IMR-90 (cell line): ENCODE data around the gene ZNF185. TPM values are rescaled to one million over a fixed set of nuclear protein-coding genes. Genes with fewer than 3 reads are reported as not detected.

Experiments used
- ATAC-seq: fragments of 200-7000 bp; cut with Tn5 transposase; 2 replicates; pipeline ENCODE4 v1.9.1; 2020; ENCODE audit warnings: low read depth, mild to moderate bottlenecking, moderate library complexity
- BruUV-seq: library from RNA; stranded (reverse); fragments of 400-500 nt; replicated peaks from 2 replicates; lab custom pipeline; 2021; lab: Mats Ljungman, UMichigan
- CTCF ChIA-PET: fragments of 300-600 bp; formaldehyde crosslinking; extraction: SDS; loops from one replicate; lab custom pipeline; 2021; ENCODE audit warnings: antibody characterized with exemption; lab: Yijun Ruan, JAX
- POLR2A ChIA-PET: fragments of 300-600 bp; sonication (Branson Sonifier 250); formaldehyde crosslinking; loops from one replicate; lab custom pipeline; 2022; ENCODE audit warnings: antibody characterized with exemption; ENCODE audit not compliant: unreplicated experiment; lab: Charles Lee
- DNase-seq: peaks from one replicate; pipeline ENCODE4 v3.0.0; 2013
- H2AFZ ChIP-seq: replicated peaks from 2 replicates; pipeline ENCODE3; 2013; ENCODE audit warnings: low read length, mild to moderate bottlenecking; ENCODE audit not compliant: poor library complexity
- H2AK5ac ChIP-seq: 2 replicates; pipeline ENCODE4 v1.6.1; 2013; ENCODE audit warnings: low read depth, low read length, inconsistent platforms
- H2AK9ac ChIP-seq: replicated peaks from 2 replicates; pipeline ENCODE3; 2013; ENCODE audit warnings: mild to moderate bottlenecking, low read depth, low read length, moderate library complexity; ENCODE audit not compliant: poor library complexity
- H2BK120ac ChIP-seq: 2 replicates; pipeline ENCODE4 v1.6.1; 2013; ENCODE audit warnings: low read depth, low read length, inconsistent platforms
- H2BK15ac ChIP-seq: 3 replicates; pipeline ENCODE4 v1.6.1; 2013; ENCODE audit warnings: low read depth, low read length, inconsistent platforms
- H2BK20ac ChIP-seq: 2 replicates; pipeline ENCODE4 v1.6.1; 2013; ENCODE audit warnings: low read depth, mild to moderate bottlenecking, inconsistent platforms, low read length, moderate library complexity
- H2BK5ac ChIP-seq: 2 replicates; pipeline ENCODE4 v1.6.1; 2013; ENCODE audit warnings: mild to moderate bottlenecking, low read depth, low read length, inconsistent platforms; ENCODE audit not compliant: poor library complexity, severe bottlenecking
- H3K14ac ChIP-seq: replicated peaks from 2 replicates; pipeline ENCODE4 v1.6.1; 2013; ENCODE audit warnings: low read depth, low read length, inconsistent platforms
- H3K18ac ChIP-seq: 2 replicates; pipeline ENCODE4 v1.6.1; 2013; ENCODE audit warnings: low read depth, low read length, control low read depth
- H3K23ac ChIP-seq: 2 replicates; pipeline ENCODE4 v1.6.1; 2013; ENCODE audit warnings: low read depth, low read length, inconsistent platforms
- H3K27ac ChIP-seq: 2 replicates; pipeline ENCODE4 v1.5.1; 2013; ENCODE audit warnings: mild to moderate bottlenecking, control low read depth, low read length; ENCODE audit not compliant: insufficient read depth
- H3K27me3 ChIP-seq: 2 replicates; pipeline ENCODE4 v1.6.1; 2013; ENCODE audit warnings: low read length; ENCODE audit not compliant: control insufficient read depth, insufficient read depth
- H3K36me3 ChIP-seq: 2 replicates; pipeline ENCODE4 v1.6.1; 2013; ENCODE audit warnings: low read length, mixed read lengths; ENCODE audit not compliant: control insufficient read depth, insufficient read depth
- H3K4ac ChIP-seq: 2 replicates; pipeline ENCODE4 v1.6.1; 2013; ENCODE audit warnings: low read depth, low read length, inconsistent platforms
- H3K4me1 ChIP-seq: 2 replicates; pipeline ENCODE4 v1.6.1; 2013; ENCODE audit warnings: low read length, mixed read lengths; ENCODE audit not compliant: control insufficient read depth, insufficient read depth
- H3K4me2 ChIP-seq: 2 replicates; pipeline ENCODE4 v1.6.1; 2013; ENCODE audit warnings: low read depth, mild to moderate bottlenecking, control low read depth, low read length, moderate library complexity
- H3K4me3 ChIP-seq: 2 replicates; pipeline ENCODE4 v1.5.1; 2013; ENCODE audit warnings: low read depth, mild to moderate bottlenecking, control low read depth, low read length, moderate library complexity; ENCODE audit not compliant: insufficient read depth
- H3K56ac ChIP-seq: 2 replicates; pipeline ENCODE4 v1.6.1; 2013; ENCODE audit warnings: low read length, inconsistent platforms; ENCODE audit not compliant: insufficient read depth; ENCODE audit errors: extremely low read depth
- H3K79me1 ChIP-seq, 2 experiments: 2 replicates each; pipeline ENCODE4 v1.6.1; 2013; ENCODE audit warnings: low read length in 2 of 2, inconsistent platforms in 1 of 2, low read depth in 1 of 2
- H3K9ac ChIP-seq: 2 replicates; pipeline ENCODE4 v1.6.1; 2013; ENCODE audit warnings: low read depth, low read length, control low read depth
- H3K9me1 ChIP-seq: 2 replicates; pipeline ENCODE4 v1.6.1; 2013; ENCODE audit warnings: low read length, inconsistent platforms; ENCODE audit not compliant: insufficient read depth
- H3K9me3 ChIP-seq: 2 replicates; pipeline ENCODE4 v1.6.1; 2013; ENCODE audit warnings: low read length; ENCODE audit not compliant: control insufficient read depth, insufficient read depth
- H4K20me1 ChIP-seq: 2 replicates; pipeline ENCODE4 v1.6.1; 2013; ENCODE audit warnings: low read length, inconsistent platforms; ENCODE audit not compliant: insufficient read depth
- H4K5ac ChIP-seq: 2 replicates; pipeline ENCODE4 v1.6.1; 2013; ENCODE audit warnings: mild to moderate bottlenecking, low read depth, low read length, control low read depth
- H4K8ac ChIP-seq, 2 experiments: 2 replicates each; pipeline ENCODE4 v1.6.1; 2013; ENCODE audit warnings: low read depth in 2 of 2, low read length in 2 of 2, control low read depth in 1 of 2, inconsistent platforms in 1 of 2
- H4K91ac ChIP-seq: 2 replicates; pipeline ENCODE4 v1.6.1; 2013; ENCODE audit warnings: low read depth, low read length, inconsistent platforms; ENCODE audit not compliant: insufficient read depth
- BHLHE40 ChIP-seq: fragments of 150-350 bp; IDR thresholded peaks from 2 replicates; pipeline ENCODE4 v1.6.1; 2016; ENCODE audit warnings: mild to moderate bottlenecking, low read depth, low read length
- CEBPB ChIP-seq: IDR thresholded peaks from 2 replicates; pipeline ENCODE4 v1.6.1; 2012; ENCODE audit warnings: low read depth, low read length, improper control_type of control experiment
- CHD1 ChIP-seq: IDR thresholded peaks from 2 replicates; pipeline ENCODE4 v1.6.1; 2012; ENCODE audit warnings: low read depth, low read length, improper control_type of control experiment
- FOS ChIP-seq: fragments of 150-350 bp; IDR thresholded peaks from 2 replicates; pipeline ENCODE4 v1.6.1; 2016; ENCODE audit warnings: low read depth, low read length
- MAFK ChIP-seq: IDR thresholded peaks from 2 replicates; pipeline ENCODE4 v1.6.1; 2012; ENCODE audit warnings: low read depth, low read length, improper control_type of control experiment
- MAZ ChIP-seq: IDR thresholded peaks from 2 replicates; pipeline ENCODE4 v1.6.1; 2012; ENCODE audit warnings: low read depth, mild to moderate bottlenecking, low read length, improper control_type of control experiment, moderate library complexity, borderline replicate concordance
- MXI1 ChIP-seq: IDR thresholded peaks from 2 replicates; pipeline ENCODE4 v1.6.1; 2012; ENCODE audit warnings: low read depth, mild to moderate bottlenecking, low read length, moderate library complexity, borderline replicate concordance
- NFE2L2 ChIP-seq: fragments of 150-350 bp; IDR thresholded peaks from 2 replicates; pipeline ENCODE4 v1.6.1; 2016; ENCODE audit warnings: low read depth, mild to moderate bottlenecking, low read length
- POLR2A ChIP-seq: IDR thresholded peaks from 2 replicates; pipeline ENCODE4 v1.6.1; 2012; ENCODE audit warnings: mild to moderate bottlenecking, low read depth, low read length
- RAD21 ChIP-seq: IDR thresholded peaks from 2 replicates; pipeline ENCODE4 v1.6.1; 2012; ENCODE audit warnings: low read length, improper control_type of control experiment
- RCOR1 ChIP-seq: IDR thresholded peaks from 2 replicates; pipeline ENCODE4 v1.6.1; 2012; ENCODE audit warnings: mild to moderate bottlenecking, low read length, improper control_type of control experiment; ENCODE audit not compliant: insufficient replicate concordance
- RFX5 ChIP-seq: IDR thresholded peaks from 2 replicates; pipeline ENCODE4 v1.8.0; 2012; ENCODE audit warnings: low read depth, mild to moderate bottlenecking, low read length, moderate library complexity
- SMC3 ChIP-seq: fragments of 150-350 bp; IDR thresholded peaks from 2 replicates; pipeline ENCODE4 v1.6.1; 2016; ENCODE audit warnings: low read depth, mild to moderate bottlenecking, antibody characterized with exemption, low read length, moderate library complexity
- WGBS, 2 experiments: methylation state at CpG; one replicate each; pipeline versions ENCODE4 v1.1.5 to v1.1.7; 2013; ENCODE audit warnings: missing lambda C conversion rate in 2 of 2; ENCODE audit not compliant: insufficient read length in 1 of 2; ENCODE audit errors: extremely low coverage in 2 of 2; 5-methylcytosine and 5-hydroxymethylcytosine counted together
- dilution Hi-C: fragments of 300-500 bp; cut with HindIII; formaldehyde crosslinking; loops from one replicate; pipeline ENCODE4 v1.14.3; 2018; ENCODE audit warnings: low sequenced_read_pairs; ENCODE audit not compliant: unreplicated experiment
- in situ Hi-C: fragments of 300-500 bp; cut with MboI; formaldehyde crosslinking; loops from 3 replicates; pipeline ENCODE4 v1.14.3; 2019; ENCODE audit warnings: low sequenced_read_pairs, inconsistent platforms, mixed read lengths
- intact Hi-C: fragments of 100-400 bp; cut with micrococcal nuclease; formaldehyde crosslinking; loops from 2 replicates; pipeline ENCODE4 v1.10.0; 2022
- polyA plus RNA-seq, 3 experiments: library from polyadenylated mRNA; depleted of rRNA; stranded (reverse); fragments of >200 nt; gene quantifications; 2 replicates each; pipeline ENCODE4 v1.2.3, GENCODE V29; 2012; ENCODE audit warnings: low replicate concordance in 1 of 3
- total RNA-seq: library from RNA; depleted of rRNA; stranded (reverse); fragments of >200 nt; gene quantifications from 2 replicates; pipeline ENCODE4 v1.2.3, GENCODE V29; 2012
- TF ChIP-seq, protein P1 (sequence below): conservative IDR thresholded peaks from 2 replicates; pipeline ENCODE4 v1.5.1; 2012; ENCODE audit warnings: mild to moderate bottlenecking, low read depth, low read length, improper control_type of control experiment
- TF ChIP-seq, protein P2 (sequence below): fragments of 150-350 bp; IDR thresholded peaks from 2 replicates; pipeline ENCODE4 v1.6.1; 2017; ENCODE audit warnings: mild to moderate bottlenecking, antibody characterized with exemption, low read length, low read depth
- TF ChIP-seq, protein P3 (sequence below): fragments of 150-350 bp; IDR thresholded peaks from 2 replicates; pipeline ENCODE4 v1.6.1; 2016; ENCODE audit warnings: low read depth, mild to moderate bottlenecking, low read length, moderate library complexity, borderline replicate concordance

Gene ZNF185
- total and polyA plus RNA-seq, 2 of the 4 experiments (the other 2 are of a cell fraction): 3.2 to 6.3 TPM

DNA sequence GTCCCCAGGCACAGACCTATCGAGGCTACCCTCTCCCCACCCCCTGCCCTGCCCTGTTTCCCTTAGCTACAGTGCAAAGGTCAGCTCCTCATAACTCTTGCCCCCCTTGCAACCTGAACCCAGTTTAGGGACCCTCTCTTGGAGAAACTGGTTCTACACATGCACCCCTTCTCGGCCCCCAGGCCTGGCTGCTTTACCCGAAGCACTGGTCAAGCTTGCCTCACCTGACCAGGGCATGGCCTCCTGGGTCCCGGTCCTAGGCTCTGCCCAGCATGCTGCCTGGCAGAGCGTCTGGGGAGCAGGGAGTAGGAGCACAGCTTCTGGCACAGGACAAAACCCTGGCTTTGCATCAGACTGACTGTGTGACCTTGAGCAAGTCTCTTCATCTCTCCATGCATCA, 28.0 kb downstream of the ZNF185 start:
- Histone ChIP-seq H3K23ac (no peak overlapping the region), H3K9me1 (no peaks in the 10 kb centered on the region), H3K14ac (no peak overlapping the region), H2AK9ac (no peak overlapping the region), H4K8ac (no peak overlapping the region), H4K5ac (no peak overlapping the region), H2BK20ac (no peak overlapping the region), H3K27me3 (peaks cover 2% of the 10 kb centered on the region; the same call in 1 of the 2 replicates), H2BK120ac (no peak overlapping the region), H4K91ac (no peak overlapping the region), H3K18ac (no peak overlapping the region), H4K20me1 (no peaks in the 10 kb centered on the region), H3K4me2 (no peak overlapping the region), H3K4me3 (no peak overlapping the region), H3K27ac (no peak overlapping the region), H2AFZ (no peak overlapping the region), H3K9me3 (no peaks in the 10 kb centered on the region), H3K4me1 (peaks cover 2% of the 10 kb centered on the region; the same call in 1 of the 2 replicates), H3K4ac (no peak overlapping the region), H2BK5ac (no peak overlapping the region), H3K79me1 (no peaks in the 10 kb centered on the region), H3K9ac (no peak overlapping the region), H3K36me3 (no peaks in the 10 kb centered on the region), H2BK15ac (no peak overlapping the region), H2AK5ac (no peak overlapping the region), H3K56ac (no peak overlapping the region)
- ChIA-PET CTCF (interaction anchor here (1.0 kb wide), 1 partner anchor 11 kb away, joined by 3 read pairs; no protein-coding TSS in a partner anchor), POLR2A (no interaction called here)
- in situ Hi-C loops: no loop called here
- intact Hi-C loops: loop anchor here (5.0 kb wide), 1 partner anchor 284 kb away; no protein-coding TSS in a partner anchor
- TF ChIP-seq, protein P1, sequence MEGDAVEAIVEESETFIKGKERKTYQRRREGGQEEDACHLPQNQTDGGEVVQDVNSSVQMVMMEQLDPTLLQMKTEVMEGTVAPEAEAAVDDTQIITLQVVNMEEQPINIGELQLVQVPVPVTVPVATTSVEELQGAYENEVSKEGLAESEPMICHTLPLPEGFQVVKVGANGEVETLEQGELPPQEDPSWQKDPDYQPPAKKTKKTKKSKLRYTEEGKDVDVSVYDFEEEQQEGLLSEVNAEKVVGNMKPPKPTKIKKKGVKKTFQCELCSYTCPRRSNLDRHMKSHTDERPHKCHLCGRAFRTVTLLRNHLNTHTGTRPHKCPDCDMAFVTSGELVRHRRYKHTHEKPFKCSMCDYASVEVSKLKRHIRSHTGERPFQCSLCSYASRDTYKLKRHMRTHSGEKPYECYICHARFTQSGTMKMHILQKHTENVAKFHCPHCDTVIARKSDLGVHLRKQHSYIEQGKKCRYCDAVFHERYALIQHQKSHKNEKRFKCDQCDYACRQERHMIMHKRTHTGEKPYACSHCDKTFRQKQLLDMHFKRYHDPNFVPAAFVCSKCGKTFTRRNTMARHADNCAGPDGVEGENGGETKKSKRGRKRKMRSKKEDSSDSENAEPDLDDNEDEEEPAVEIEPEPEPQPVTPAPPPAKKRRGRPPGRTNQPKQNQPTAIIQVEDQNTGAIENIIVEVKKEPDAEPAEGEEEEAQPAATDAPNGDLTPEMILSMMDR: no peak
- no peak for TF ChIP-seq RFX5
- no peak for TF ChIP-seq MAFK
- no peak for TF ChIP-seq NFE2L2
- TF ChIP-seq, protein P2, sequence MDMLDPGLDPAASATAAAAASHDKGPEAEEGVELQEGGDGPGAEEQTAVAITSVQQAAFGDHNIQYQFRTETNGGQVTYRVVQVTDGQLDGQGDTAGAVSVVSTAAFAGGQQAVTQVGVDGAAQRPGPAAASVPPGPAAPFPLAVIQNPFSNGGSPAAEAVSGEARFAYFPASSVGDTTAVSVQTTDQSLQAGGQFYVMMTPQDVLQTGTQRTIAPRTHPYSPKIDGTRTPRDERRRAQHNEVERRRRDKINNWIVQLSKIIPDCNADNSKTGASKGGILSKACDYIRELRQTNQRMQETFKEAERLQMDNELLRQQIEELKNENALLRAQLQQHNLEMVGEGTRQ: no peak
- TF ChIP-seq, protein P3, sequence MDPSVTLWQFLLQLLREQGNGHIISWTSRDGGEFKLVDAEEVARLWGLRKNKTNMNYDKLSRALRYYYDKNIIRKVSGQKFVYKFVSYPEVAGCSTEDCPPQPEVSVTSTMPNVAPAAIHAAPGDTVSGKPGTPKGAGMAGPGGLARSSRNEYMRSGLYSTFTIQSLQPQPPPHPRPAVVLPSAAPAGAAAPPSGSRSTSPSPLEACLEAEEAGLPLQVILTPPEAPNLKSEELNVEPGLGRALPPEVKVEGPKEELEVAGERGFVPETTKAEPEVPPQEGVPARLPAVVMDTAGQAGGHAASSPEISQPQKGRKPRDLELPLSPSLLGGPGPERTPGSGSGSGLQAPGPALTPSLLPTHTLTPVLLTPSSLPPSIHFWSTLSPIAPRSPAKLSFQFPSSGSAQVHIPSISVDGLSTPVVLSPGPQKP: no peak
- no peak for TF ChIP-seq SMC3
- TF ChIP-seq CEBPB: no peak
- TF ChIP-seq POLR2A: no peak
- no peak for TF ChIP-seq RAD21
- no peak for TF ChIP-seq MXI1
- TF ChIP-seq BHLHE40: no peak
- TF ChIP-seq CHD1: no peak
- TF ChIP-seq FOS: no peak
- TF ChIP-seq MAZ: no peak
- TF ChIP-seq RCOR1: no peak
- whole genome bisulfite sequencing, 2 experiments: no CpG with 5 or more reads among the region's 5 CpGs
- dilution Hi-C loops: no loop called here
- no peak for DNase-seq
- no TSS peak for BruUV-seq
- no peak; the same call in 1 of the 2 replicates for ATAC-seq
